ENCODE results near the gene AMN1. TPM values are rescaled to one million over a fixed set of nuclear protein-coding genes. Genes with fewer than 3 reads are reported as not detected.

AMN1 gene
- total and polyA plus RNA-seq, 2 experiments from 2014 or later, result 12.6 to 17.7 TPM

GRCh38 chr12:31645924-31646323 is 82.9 kb downstream of the AMN1 start:
- Histone ChIP-seq H3K4me3 (no peak overlapping the region), H3K4me2 (no peak overlapping the region), H3K27ac (ENCODE audit: low read depth) (no peak overlapping the region), H3K79me2 (replicated peaks; ENCODE audit: insufficient read depth) (no peaks in the 10 kb centered on the region), H3F3A (replicated peaks; ENCODE audit: low read depth) (no peaks in the 10 kb centered on the region), H3K9me2 (ENCODE audit: insufficient read depth) (no peaks in the 10 kb centered on the region), H3K4me1 (ENCODE audit: insufficient read depth) (no peaks in the 10 kb centered on the region; the same call in 1 of the 2 replicates), H3K36me3 (ENCODE audit: insufficient read depth) (no peaks in the 10 kb centered on the region), H4K20me1 (replicated peaks; ENCODE audit: insufficient read depth) (no peaks in the 10 kb centered on the region), H2AFZ (no peak overlapping the region), H3K27me3 (ENCODE audit: insufficient read depth) (no peaks in the 10 kb centered on the region)
- Mint-ChIP-seq H3K4me3 (no peak overlapping the region), H3K4me1 (0 out of 3 replicates have a peak, but pooled peaks cover 3% of the 10 kb centered on the region), H3K27ac (no peak overlapping the region), H3K27me3 (ENCODE audit: insufficient read depth, low read depth, poor library complexity) (no peaks in the 10 kb centered on the region), H3K36me3 (ENCODE audit: low read depth) (no peaks in the 10 kb centered on the region), H3K9me3 (no peaks in the 10 kb centered on the region; the same call in 2 of the 3 replicates)
- no peak for DNase-seq (ENCODE audit: low spot score)
- TF ChIP-seq JUNB (IDR thresholded peaks at IDR 0.05; ENCODE audit: unreplicated experiment) (no peak), NANOG (IDR thresholded peaks at IDR 0.05; ENCODE audit: borderline replicate concordance) (no peak), ETS1 (IDR thresholded peaks at IDR 0.05) (no peak), ZNF331 (CRISPR knock-in tag; IDR thresholded peaks at IDR 0.05; ENCODE audit: low read depth) (no peak), EZH2 (IDR thresholded peaks at IDR 0.05; ENCODE audit: low read depth, unreplicated experiment) (no peak), CREB1 (CRISPR knock-in tag; IDR thresholded peaks at IDR 0.05; ENCODE audit: low read depth) (no peak), STAT1 (IDR thresholded peaks at IDR 0.05; ENCODE audit: unreplicated experiment) (no peak), ZNF114 (CRISPR knock-in tag; IDR thresholded peaks at IDR 0.05) (no peak), EZH2phosphoT487 (IDR thresholded peaks at IDR 0.05; ENCODE audit: unreplicated experiment) (no peak), POLR2AphosphoS5 (IDR thresholded peaks at IDR 0.05; ENCODE audit: low read depth) (no peak), ZNF462 (CRISPR knock-in tag; IDR thresholded peaks at IDR 0.05) (no peak)
- TF ChIP-seq, protein P1, sequence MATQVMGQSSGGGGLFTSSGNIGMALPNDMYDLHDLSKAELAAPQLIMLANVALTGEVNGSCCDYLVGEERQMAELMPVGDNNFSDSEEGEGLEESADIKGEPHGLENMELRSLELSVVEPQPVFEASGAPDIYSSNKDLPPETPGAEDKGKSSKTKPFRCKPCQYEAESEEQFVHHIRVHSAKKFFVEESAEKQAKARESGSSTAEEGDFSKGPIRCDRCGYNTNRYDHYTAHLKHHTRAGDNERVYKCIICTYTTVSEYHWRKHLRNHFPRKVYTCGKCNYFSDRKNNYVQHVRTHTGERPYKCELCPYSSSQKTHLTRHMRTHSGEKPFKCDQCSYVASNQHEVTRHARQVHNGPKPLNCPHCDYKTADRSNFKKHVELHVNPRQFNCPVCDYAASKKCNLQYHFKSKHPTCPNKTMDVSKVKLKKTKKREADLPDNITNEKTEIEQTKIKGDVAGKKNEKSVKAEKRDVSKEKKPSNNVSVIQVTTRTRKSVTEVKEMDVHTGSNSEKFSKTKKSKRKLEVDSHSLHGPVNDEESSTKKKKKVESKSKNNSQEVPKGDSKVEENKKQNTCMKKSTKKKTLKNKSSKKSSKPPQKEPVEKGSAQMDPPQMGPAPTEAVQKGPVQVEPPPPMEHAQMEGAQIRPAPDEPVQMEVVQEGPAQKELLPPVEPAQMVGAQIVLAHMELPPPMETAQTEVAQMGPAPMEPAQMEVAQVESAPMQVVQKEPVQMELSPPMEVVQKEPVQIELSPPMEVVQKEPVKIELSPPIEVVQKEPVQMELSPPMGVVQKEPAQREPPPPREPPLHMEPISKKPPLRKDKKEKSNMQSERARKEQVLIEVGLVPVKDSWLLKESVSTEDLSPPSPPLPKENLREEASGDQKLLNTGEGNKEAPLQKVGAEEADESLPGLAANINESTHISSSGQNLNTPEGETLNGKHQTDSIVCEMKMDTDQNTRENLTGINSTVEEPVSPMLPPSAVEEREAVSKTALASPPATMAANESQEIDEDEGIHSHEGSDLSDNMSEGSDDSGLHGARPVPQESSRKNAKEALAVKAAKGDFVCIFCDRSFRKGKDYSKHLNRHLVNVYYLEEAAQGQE (IDR thresholded peaks at IDR 0.05; ENCODE audit: unreplicated experiment), result no peak
- TF ChIP-seq, protein P2, sequence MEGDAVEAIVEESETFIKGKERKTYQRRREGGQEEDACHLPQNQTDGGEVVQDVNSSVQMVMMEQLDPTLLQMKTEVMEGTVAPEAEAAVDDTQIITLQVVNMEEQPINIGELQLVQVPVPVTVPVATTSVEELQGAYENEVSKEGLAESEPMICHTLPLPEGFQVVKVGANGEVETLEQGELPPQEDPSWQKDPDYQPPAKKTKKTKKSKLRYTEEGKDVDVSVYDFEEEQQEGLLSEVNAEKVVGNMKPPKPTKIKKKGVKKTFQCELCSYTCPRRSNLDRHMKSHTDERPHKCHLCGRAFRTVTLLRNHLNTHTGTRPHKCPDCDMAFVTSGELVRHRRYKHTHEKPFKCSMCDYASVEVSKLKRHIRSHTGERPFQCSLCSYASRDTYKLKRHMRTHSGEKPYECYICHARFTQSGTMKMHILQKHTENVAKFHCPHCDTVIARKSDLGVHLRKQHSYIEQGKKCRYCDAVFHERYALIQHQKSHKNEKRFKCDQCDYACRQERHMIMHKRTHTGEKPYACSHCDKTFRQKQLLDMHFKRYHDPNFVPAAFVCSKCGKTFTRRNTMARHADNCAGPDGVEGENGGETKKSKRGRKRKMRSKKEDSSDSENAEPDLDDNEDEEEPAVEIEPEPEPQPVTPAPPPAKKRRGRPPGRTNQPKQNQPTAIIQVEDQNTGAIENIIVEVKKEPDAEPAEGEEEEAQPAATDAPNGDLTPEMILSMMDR (conservative IDR thresholded peaks at IDR 0.05; ENCODE audit: low read depth in 2 of 2), result no peak
- no peak for ATAC-seq
